ENCODE data around the gene ZBTB7B.

Gene ZBTB7B

DNA sequence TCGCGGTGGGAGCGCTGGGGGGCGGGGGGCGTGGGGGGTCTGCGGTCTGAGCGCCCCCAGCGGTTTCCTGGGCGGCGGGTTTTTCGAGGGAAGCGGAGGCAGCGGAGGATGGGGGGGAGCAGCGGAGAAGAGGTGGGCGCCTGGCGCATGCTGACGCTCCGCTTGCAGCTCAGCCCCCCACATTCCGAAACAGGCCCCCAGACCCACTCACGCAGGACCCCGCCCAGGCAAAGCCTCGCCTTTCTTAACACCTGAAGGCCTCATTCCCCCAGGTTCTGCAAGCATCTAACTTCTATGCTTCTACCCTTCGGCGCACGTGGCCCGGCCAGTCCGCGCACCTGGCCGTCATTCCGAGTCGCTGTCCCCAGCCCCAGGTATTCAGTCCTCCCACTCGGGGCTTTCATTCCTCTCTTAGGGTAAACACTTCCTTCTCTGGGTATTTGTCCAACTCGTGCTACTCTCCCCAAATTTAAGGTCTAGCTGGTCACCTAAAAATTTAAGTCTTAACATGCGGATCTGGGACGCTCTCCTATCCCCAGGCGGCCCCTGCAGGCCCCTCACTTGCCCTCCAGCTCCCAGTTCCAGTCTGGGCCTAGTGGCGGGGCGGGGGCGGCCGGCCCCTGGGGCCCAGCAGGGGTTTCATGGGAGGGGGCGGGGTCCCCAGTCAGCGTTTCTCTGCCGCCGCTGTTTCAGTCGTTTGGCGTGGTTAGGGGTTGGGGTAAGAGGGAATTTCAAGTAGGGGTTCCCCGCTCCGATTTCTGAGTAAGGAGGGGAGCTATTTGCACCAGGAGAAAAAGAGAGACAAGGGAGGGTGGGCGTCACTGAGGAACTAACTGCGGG is 2.8 kb upstream of the ZBTB7B start:
- no peak for DNase-seq (ENCODE audit: low read depth)

DNA sequence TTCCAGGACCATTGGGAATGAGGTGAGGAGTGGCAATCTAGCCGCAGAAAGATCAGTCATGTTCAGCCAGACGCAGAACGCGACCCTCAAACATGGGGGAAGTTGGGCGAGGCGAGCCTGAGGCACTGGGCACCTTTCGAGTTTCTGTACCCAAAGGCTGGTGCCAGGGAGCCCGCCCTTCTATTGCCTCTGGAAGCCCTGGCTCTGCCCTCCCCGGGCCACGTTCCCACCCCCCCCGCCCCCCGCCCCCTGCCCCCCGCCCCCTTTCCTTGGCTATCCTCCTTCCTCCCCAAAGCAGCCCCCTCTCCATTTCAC is 2.2 kb upstream of the ZBTB7B start:
- TF ChIP-seq, protein P1, sequence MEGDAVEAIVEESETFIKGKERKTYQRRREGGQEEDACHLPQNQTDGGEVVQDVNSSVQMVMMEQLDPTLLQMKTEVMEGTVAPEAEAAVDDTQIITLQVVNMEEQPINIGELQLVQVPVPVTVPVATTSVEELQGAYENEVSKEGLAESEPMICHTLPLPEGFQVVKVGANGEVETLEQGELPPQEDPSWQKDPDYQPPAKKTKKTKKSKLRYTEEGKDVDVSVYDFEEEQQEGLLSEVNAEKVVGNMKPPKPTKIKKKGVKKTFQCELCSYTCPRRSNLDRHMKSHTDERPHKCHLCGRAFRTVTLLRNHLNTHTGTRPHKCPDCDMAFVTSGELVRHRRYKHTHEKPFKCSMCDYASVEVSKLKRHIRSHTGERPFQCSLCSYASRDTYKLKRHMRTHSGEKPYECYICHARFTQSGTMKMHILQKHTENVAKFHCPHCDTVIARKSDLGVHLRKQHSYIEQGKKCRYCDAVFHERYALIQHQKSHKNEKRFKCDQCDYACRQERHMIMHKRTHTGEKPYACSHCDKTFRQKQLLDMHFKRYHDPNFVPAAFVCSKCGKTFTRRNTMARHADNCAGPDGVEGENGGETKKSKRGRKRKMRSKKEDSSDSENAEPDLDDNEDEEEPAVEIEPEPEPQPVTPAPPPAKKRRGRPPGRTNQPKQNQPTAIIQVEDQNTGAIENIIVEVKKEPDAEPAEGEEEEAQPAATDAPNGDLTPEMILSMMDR (conservative IDR thresholded peaks at IDR 0.05; ENCODE audit: control insufficient read depth, insufficient read depth, low read depth, low read length) = no peak
- no peak for DNase-seq (ENCODE audit: low read depth)
- peak overlapping the region; percentile 89 for H3K4me3 ChIP-seq (ENCODE audit: control insufficient read depth, low read depth, low read length)

More for the DNA sequence above, 2.8 kb upstream of the ZBTB7B start:
- TF ChIP-seq, protein P1 (conservative IDR thresholded peaks at IDR 0.05; ENCODE audit: control insufficient read depth, insufficient read depth, low read depth, low read length) = no peak
- peak overlapping the region; percentile 89 for H3K4me3 ChIP-seq (ENCODE audit: control insufficient read depth, low read depth, low read length)

DNA sequence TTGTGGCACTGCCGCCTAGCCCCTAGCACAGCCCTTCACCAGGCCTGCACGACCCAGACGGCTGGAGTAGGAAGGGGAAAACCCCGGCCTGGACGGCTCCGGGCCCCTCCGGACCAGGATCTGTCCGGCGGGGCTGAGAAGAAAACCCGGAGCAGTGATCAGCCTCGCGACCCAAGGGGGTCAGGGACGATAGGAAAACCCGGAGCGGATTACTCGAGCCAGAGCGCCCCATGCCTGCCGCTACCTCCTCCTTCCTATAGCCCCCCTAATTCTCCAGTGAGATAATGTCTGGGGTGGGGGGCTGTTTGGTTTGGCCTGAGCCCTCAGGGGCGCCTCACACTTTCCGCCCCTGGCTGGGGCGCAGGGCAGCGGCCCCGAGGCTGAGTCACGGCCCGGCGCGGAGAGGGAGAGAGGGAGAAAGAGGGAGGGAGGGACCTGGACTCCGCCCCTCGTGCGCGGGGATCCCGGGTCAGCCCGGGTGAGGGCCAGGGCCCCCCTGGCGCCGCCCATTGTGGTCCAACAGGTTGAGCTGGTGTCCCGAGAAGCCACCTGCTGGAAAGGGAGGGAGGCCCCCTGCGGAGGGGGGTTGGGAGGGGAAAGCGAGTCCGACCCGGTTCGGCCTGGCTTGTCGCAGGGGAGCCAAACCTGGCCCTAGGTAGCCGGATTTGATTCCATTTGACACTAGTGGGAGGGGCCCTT is 1.7 kb upstream of the ZBTB7B start:
- DNase-seq (ENCODE audit: low read depth) = peak; percentile 76
- TF ChIP-seq, protein P1 (conservative IDR thresholded peaks at IDR 0.05; ENCODE audit: control insufficient read depth, insufficient read depth, low read depth, low read length) = no peak
- peak overlapping the region; percentile 89 for H3K4me3 ChIP-seq (ENCODE audit: control insufficient read depth, low read depth, low read length)

DNA sequence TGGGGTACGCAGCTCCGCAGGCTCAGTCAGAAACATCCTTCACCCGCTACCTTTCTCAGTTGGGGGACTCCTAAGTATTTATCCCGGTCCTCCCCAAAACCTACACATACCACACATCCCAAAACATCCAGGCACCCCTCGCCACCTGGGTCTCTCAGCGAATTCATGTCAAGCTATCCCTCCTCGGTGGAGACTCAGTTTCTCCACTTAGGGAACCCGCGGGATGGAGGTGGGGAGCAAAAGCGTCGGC is 1.3 kb upstream of the ZBTB7B start:
- TF ChIP-seq, protein P1 (conservative IDR thresholded peaks at IDR 0.05; ENCODE audit: control insufficient read depth, insufficient read depth, low read depth, low read length) = no peak
- DNase-seq (ENCODE audit: low read depth) = no peak
- H3K4me3 ChIP-seq (ENCODE audit: control insufficient read depth, low read depth, low read length) = peak overlapping the region; percentile 89

DNA sequence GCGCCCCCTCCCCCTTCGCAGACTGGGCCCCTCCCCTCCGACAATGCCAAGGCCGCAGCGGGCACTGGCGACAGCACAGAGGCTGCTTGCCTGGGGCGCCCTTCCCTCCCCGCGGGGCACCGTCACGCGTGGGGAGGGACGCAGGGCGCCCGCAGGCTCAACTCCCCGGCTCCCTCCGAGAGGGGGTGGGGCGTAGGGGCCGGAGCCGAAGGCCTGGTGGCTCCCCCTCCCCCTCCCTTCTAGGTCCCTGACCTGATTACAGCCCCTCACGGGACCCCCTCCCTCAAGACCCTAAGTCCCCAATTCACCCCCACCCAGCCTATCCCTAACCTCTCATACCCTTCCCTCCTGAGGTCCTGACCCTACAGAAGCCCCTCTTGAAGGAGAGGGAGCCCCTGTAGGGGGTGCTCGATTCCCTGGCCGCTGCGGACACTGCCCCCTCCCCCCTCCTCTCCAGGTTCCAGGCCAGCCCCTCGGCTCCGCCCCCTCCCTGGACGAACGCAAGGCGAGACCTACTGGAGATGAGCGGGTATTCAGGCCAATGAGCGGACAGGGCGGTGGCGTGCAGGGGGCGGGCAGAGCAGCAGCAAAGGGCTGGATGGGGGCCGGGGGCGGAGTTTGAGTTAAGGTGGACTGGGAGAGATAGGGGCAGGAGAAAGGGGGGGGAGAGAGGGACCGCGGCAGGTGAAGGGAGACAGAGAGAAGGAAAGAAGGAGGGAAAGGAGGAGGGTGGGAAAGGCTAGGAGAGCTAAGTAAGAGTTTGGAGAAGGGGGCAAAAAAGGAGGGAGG is 733 bp upstream of the ZBTB7B start:
- DNase-seq (ENCODE audit: low read depth) = peak; percentile 98
- TF ChIP-seq, protein P1 (conservative IDR thresholded peaks at IDR 0.05; ENCODE audit: control insufficient read depth, insufficient read depth, low read depth, low read length) = peak; percentile 39
- peak overlapping the region; percentile 89 for H3K4me3 ChIP-seq (ENCODE audit: control insufficient read depth, low read depth, low read length)

DNA sequence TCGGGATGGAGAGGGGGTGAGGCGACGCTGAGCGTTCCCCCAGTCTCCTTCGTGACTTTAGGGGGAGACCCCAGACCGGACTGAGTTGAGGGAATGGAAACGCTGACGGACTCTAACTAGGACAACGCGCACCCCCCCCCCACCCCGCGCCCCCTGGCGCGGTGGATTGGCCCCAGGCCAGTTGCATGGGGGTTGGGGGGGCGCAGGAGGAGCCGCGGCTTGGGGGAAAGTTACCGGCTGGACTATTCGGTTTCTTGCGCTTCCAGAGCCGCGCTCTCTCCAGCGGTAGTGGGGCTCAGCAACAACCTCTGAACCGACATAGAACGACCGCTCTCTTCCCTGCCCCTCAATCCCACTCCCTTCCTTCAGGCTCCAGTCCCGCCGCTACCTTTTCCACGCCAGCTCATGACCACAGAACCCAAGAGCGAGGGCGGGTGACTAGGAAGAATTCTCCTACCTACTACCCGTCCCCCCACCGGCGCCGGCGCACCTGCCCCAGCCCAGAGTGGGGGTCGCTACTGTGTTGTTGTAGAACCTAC is 694 bp downstream of the ZBTB7B start:
- DNase-seq (ENCODE audit: low read depth) = no peak
- TF ChIP-seq, protein P1 (conservative IDR thresholded peaks at IDR 0.05; ENCODE audit: control insufficient read depth, insufficient read depth, low read depth, low read length) = no peak
- peak overlapping the region; percentile 89 for H3K4me3 ChIP-seq (ENCODE audit: control insufficient read depth, low read depth, low read length)

All from fibroblast of mammary gland (primary cell).